Measurements from ENCODE around the gene KLHL17. TPM values are rescaled to one million over a fixed set of nuclear protein-coding genes. Genes with fewer than 3 reads are reported as not detected.

The KLHL17 gene
- total RNA-seq, 4 donors from 2014 or later: 4.4 to 10.0 (median 5.0) TPM

- no peak for TF ChIP-seq CTCF (IDR thresholded peaks at IDR 0.05; ENCODE audit: low read depth)
Observed at GRCh38 chr1:984476-984814, 24.1 kb downstream of the KLHL17 start.

DNA sequence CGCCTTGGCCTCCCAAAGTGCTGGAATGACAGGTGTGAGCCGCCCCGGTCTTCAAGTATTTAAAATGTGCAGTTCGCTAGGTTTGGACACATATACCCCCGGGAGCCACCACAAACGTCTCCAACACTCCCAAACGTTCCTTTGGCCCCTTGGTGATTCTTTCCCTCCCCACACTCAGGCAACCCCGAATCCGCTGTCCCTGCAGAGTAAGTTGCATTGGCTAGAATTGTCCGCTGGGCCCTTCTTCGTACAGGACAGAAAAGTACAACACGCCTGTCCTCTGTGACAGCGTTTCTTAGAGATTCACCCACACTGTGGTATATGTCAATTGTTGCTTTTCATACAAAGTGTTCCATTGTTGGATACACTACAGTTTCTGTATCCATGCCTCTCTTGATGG lies 24.7 kb downstream of the KLHL17 start:
- TF ChIP-seq CTCF (IDR thresholded peaks at IDR 0.05; ENCODE audit: low read depth): no peak

- TF ChIP-seq CTCF (IDR thresholded peaks at IDR 0.05; ENCODE audit: low read depth): no peak
Observed at GRCh38 chr1:991895-992294, 31.5 kb downstream of the KLHL17 start.

- no peak for TF ChIP-seq CTCF (IDR thresholded peaks at IDR 0.05; ENCODE audit: low read depth)
Observed at GRCh38 chr1:992362-992761, 32.0 kb downstream of the KLHL17 start.

- no peak for TF ChIP-seq CTCF (IDR thresholded peaks at IDR 0.05; ENCODE audit: low read depth)
Observed at GRCh38 chr1:993379-993995, 33.1 kb downstream of the KLHL17 start.

DNA sequence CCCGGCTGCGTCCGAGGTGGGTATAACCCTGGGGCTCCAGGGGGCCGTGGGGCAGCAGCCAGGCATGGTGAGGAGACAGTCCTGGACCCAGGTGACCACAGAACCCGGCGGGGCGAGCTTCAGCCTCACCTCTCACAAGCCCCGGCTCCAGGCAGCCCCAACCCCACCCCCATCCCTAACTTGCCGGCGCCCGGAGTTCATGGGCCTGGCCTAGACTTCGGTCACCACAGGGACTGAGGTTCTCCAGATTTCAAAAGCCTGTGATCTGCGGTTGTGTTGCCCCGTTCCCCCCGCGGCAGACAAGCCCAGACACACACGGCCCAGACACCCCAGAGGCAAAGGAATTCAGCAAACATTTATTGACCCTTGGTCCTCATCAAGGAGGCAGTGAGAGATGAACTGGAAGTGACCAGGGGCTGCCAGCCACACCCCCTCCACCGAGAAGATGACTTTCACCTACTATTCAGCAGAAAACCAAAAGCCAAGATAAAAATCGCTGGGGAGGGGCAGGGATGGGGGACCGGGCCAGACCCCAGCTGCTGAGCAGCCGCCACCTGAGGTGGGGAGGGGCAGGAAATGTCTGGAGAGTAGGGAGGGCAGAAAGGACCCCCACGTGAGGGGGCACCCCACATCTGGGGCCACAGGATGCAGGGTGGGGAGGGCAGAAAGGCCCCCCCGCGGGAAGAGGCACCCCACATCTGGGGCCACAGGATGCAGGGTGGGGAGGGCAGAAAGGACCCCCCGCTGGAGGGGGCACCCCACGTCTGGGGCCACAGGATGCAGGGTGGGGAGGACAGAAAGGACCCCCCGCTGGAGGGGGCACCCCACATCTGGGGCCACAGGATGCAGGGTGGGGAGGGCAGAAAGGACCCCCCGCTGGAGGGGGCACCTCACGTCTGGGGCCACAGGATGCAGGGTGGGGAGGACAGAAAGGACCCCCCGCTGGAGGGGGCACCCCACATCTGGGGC lies 35.6 kb downstream of the KLHL17 start:
- no peak for TF ChIP-seq CTCF (IDR thresholded peaks at IDR 0.05; ENCODE audit: low read depth)
